WTC11 (cell line): Measurements from ENCODE around the gene ITGA8. TPM values are rescaled to one million over a fixed set of nuclear protein-coding genes. Genes with fewer than 3 reads are reported as not detected.

ENCODE experiments used
- ATAC-seq: fragments of 200-7000 bp; cut with Tn5 transposase; 2 replicates; pipeline ENCODE4 v1.10.0; 2021; ENCODE audit warnings: mild to moderate bottlenecking, moderate library complexity
- CTCF ChIA-PET: fragments of 300-600 bp; sonication (Branson Sonifier 250); formaldehyde crosslinking; loops from one replicate; lab custom pipeline; 2021; ENCODE audit warnings: antibody characterized with exemption; lab: Charles Lee
- POLR2A ChIA-PET: fragments of 350-600 bp; sonication (Branson Sonifier 250); formaldehyde crosslinking; loops from one replicate; lab custom pipeline; 2021; ENCODE audit warnings: antibody characterized with exemption; lab: Charles Lee
- DNase-seq: peaks from one replicate; pipeline ENCODE4 v3.0.0; 2021; ENCODE audit warnings: low spot score
- H3K27ac Mint-ChIP-seq: 2 replicates; pipeline ENCODE4 v1.8.0; 2021; ENCODE audit warnings: mixed read lengths
- H3K27me3 Mint-ChIP-seq: 2 replicates; pipeline ENCODE4 v1.8.0; 2021; ENCODE audit warnings: low read depth, mild to moderate bottlenecking, moderate library complexity, mixed read lengths
- H3K36me3 Mint-ChIP-seq: 2 replicates; pipeline ENCODE4 v1.8.0; 2021; ENCODE audit warnings: mixed read lengths
- H3K4me1 Mint-ChIP-seq: 2 replicates; pipeline ENCODE4 v1.8.0; 2022; ENCODE audit warnings: mixed read lengths
- H3K4me3 Mint-ChIP-seq: 2 replicates; pipeline ENCODE4 v1.8.0; 2021; ENCODE audit warnings: mild to moderate bottlenecking, moderate library complexity, mixed read lengths
- H3K9me3 Mint-ChIP-seq: 2 replicates; pipeline ENCODE4 v1.8.0; 2021; ENCODE audit warnings: mixed read lengths
- CBFB ChIP-seq: sonication (generic); formaldehyde crosslinking; IDR thresholded peaks from 2 replicates; pipeline ENCODE4 v1.8.1; 2022; ENCODE audit warnings: mild to moderate bottlenecking, low read depth, missing genetic modification reagents
- ESRRA ChIP-seq: sonication (generic); formaldehyde crosslinking; IDR thresholded peaks from 2 replicates; pipeline ENCODE4 v1.8.1; 2022; ENCODE audit warnings: mild to moderate bottlenecking, missing genetic modification reagents, borderline replicate concordance
- FOXJ3 ChIP-seq: sonication (generic); formaldehyde crosslinking; IDR thresholded peaks from 2 replicates; pipeline ENCODE4 v1.9.0; 2021; ENCODE audit warnings: missing genetic modification reagents, mild to moderate bottlenecking, borderline replicate concordance
- FOXP1 ChIP-seq: sonication (generic); formaldehyde crosslinking; IDR thresholded peaks from 2 replicates; pipeline ENCODE4 v1.8.0; 2022; ENCODE audit warnings: missing genetic modification reagents, mild to moderate bottlenecking, moderate library complexity, borderline replicate concordance
- IRF2 ChIP-seq: sonication (generic); formaldehyde crosslinking; IDR thresholded peaks from 2 replicates; pipeline ENCODE4 v1.8.0; 2022; ENCODE audit warnings: low read depth, missing genetic modification reagents, borderline replicate concordance
- NR3C1 ChIP-seq: sonication (generic); formaldehyde crosslinking; conservative IDR thresholded peaks from 2 replicates; pipeline ENCODE4 v1.8.1; 2023; ENCODE audit warnings: low read depth, mild to moderate bottlenecking, missing genetic modification reagents
- RELA ChIP-seq: sonication (generic); formaldehyde crosslinking; IDR thresholded peaks from 2 replicates; pipeline ENCODE4 v1.8.1; 2022; ENCODE audit warnings: missing genetic modification reagents, mild to moderate bottlenecking, borderline replicate concordance
- SMAD3 ChIP-seq: sonication (generic); formaldehyde crosslinking; IDR thresholded peaks from 2 replicates; pipeline ENCODE4 v1.8.0; 2022; ENCODE audit warnings: missing genetic modification reagents, mild to moderate bottlenecking, borderline replicate concordance
- SOX15 ChIP-seq: fragments of 250-450 bp; sonication (Bioruptor Pico); IDR thresholded peaks from 2 replicates; pipeline ENCODE4 v1.9.0; 2021; ENCODE audit warnings: mild to moderate bottlenecking
- total RNA-seq: library from RNA; stranded (reverse); gene quantifications from 3 replicates; pipeline ENCODE4 v1.2.3, GENCODE V29; 2021
- TF ChIP-seq, protein P1 (sequence below): sonication (generic); formaldehyde crosslinking; IDR thresholded peaks from 2 replicates; pipeline ENCODE4 v1.8.1; 2022; ENCODE audit warnings: mild to moderate bottlenecking, moderate library complexity, missing genetic modification reagents
- TF ChIP-seq, protein P2 (sequence below): sonication (generic); formaldehyde crosslinking; IDR thresholded peaks from 2 replicates; pipeline ENCODE4 v1.8.1; 2022; ENCODE audit warnings: mild to moderate bottlenecking, missing genetic modification reagents, moderate library complexity, borderline replicate concordance
- TF ChIP-seq, protein P3 (sequence below): sonication (generic); formaldehyde crosslinking; IDR thresholded peaks from 2 replicates; pipeline ENCODE4 v1.8.1; 2022; ENCODE audit warnings: missing genetic modification reagents, borderline replicate concordance
- TF ChIP-seq, protein P4 (sequence below): sonication (generic); formaldehyde crosslinking; IDR thresholded peaks from 2 replicates; pipeline ENCODE4 v1.8.1; 2023; ENCODE audit warnings: mild to moderate bottlenecking, moderate library complexity, missing genetic modification reagents
- TF ChIP-seq, protein P5 (sequence below): sonication (generic); formaldehyde crosslinking; conservative IDR thresholded peaks from 2 replicates; pipeline ENCODE4 v1.8.1; 2022; ENCODE audit warnings: mild to moderate bottlenecking, missing genetic modification reagents
- TF ChIP-seq, protein P6 (sequence below): sonication (generic); formaldehyde crosslinking; IDR thresholded peaks from 2 replicates; pipeline ENCODE4 v1.8.0; 2023; ENCODE audit warnings: missing genetic modification reagents

Gene ITGA8
- total RNA-seq, 1 experiment from 2014 or later: not detected

DNA sequence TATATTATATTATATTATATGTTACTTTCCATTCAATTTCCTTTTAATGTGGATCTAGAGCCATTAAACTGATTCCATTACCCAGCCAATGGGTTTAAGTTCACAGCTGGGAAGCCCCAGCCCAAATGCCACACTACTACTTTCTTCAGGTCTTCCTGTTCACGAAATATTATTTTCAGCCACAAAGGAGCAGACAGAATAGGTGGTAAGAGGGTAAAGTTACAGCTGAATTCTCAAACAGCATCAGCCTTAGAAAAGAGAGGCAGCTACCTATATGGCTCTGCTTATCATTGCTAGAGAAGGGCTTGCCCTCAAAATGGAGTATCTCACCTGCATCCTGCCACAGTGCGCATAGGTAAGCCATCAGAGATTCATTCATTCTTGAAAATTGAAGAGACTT lies 128.3 kb downstream of the ITGA8 start:
- Mint-ChIP-seq H3K27me3 (no peaks in the 10 kb centered on the region), H3K27ac (no peak overlapping the region), H3K4me3 (no peak overlapping the region), H3K36me3 (peaks cover 6% of the 10 kb centered on the region), H3K4me1 (peaks cover 5% of the 10 kb centered on the region), H3K9me3 (peaks cover 16% of the 10 kb centered on the region)
- no peak for ATAC-seq
- DNase-seq: no peak
- TF ChIP-seq, protein P1, sequence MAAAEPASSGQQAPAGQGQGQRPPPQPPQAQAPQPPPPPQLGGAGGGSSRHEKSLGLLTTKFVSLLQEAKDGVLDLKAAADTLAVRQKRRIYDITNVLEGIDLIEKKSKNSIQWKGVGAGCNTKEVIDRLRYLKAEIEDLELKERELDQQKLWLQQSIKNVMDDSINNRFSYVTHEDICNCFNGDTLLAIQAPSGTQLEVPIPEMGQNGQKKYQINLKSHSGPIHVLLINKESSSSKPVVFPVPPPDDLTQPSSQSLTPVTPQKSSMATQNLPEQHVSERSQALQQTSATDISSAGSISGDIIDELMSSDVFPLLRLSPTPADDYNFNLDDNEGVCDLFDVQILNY (CRISPR knock-in tag): no peak
- TF ChIP-seq, protein P2, sequence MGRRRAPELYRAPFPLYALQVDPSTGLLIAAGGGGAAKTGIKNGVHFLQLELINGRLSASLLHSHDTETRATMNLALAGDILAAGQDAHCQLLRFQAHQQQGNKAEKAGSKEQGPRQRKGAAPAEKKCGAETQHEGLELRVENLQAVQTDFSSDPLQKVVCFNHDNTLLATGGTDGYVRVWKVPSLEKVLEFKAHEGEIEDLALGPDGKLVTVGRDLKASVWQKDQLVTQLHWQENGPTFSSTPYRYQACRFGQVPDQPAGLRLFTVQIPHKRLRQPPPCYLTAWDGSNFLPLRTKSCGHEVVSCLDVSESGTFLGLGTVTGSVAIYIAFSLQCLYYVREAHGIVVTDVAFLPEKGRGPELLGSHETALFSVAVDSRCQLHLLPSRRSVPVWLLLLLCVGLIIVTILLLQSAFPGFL (CRISPR knock-in tag): no peak
- TF ChIP-seq, protein P3, sequence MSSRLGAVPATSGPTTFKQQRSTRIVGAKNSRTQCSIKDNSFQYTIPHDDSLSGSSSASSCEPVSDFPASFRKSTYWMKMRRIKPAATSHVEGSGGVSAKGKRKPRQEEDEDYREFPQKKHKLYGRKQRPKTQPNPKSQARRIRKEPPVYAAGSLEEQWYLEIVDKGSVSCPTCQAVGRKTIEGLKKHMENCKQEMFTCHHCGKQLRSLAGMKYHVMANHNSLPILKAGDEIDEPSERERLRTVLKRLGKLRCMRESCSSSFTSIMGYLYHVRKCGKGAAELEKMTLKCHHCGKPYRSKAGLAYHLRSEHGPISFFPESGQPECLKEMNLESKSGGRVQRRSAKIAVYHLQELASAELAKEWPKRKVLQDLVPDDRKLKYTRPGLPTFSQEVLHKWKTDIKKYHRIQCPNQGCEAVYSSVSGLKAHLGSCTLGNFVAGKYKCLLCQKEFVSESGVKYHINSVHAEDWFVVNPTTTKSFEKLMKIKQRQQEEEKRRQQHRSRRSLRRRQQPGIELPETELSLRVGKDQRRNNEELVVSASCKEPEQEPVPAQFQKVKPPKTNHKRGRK: no peak
- TF ChIP-seq IRF2 (CRISPR knock-in tag) (no peak), RELA (no peak), ESRRA (CRISPR knock-in tag) (no peak), FOXJ3 (no peak), SMAD3 (CRISPR knock-in tag) (no peak), FOXP1 (CRISPR knock-in tag) (no peak), NR3C1 (CRISPR knock-in tag) (no peak)
- TF ChIP-seq, protein P4, sequence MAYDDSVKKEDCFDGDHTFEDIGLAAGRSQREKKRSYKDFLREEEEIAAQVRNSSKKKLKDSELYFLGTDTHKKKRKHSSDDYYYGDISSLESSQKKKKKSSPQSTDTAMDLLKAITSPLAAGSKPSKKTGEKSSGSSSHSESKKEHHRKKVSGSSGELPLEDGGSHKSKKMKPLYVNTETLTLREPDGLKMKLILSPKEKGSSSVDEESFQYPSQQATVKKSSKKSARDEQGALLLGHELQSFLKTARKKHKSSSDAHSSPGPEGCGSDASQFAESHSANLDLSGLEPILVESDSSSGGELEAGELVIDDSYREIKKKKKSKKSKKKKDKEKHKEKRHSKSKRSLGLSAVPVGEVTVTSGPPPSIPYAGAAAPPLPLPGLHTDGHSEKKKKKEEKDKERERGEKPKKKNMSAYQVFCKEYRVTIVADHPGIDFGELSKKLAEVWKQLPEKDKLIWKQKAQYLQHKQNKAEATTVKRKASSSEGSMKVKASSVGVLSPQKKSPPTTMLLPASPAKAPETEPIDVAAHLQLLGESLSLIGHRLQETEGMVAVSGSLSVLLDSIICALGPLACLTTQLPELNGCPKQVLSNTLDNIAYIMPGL: no peak
- TF ChIP-seq, protein P5, sequence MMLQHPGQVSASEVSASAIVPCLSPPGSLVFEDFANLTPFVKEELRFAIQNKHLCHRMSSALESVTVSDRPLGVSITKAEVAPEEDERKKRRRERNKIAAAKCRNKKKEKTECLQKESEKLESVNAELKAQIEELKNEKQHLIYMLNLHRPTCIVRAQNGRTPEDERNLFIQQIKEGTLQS: no peak
- CTCF ChIA-PET: interaction anchor here (1.1 kb wide), 1 partner anchor 128 kb away, joined by 4 read pairs; the partner anchor contains the start of gene ITGA8
- POLR2A ChIA-PET: no interaction called here

DNA sequence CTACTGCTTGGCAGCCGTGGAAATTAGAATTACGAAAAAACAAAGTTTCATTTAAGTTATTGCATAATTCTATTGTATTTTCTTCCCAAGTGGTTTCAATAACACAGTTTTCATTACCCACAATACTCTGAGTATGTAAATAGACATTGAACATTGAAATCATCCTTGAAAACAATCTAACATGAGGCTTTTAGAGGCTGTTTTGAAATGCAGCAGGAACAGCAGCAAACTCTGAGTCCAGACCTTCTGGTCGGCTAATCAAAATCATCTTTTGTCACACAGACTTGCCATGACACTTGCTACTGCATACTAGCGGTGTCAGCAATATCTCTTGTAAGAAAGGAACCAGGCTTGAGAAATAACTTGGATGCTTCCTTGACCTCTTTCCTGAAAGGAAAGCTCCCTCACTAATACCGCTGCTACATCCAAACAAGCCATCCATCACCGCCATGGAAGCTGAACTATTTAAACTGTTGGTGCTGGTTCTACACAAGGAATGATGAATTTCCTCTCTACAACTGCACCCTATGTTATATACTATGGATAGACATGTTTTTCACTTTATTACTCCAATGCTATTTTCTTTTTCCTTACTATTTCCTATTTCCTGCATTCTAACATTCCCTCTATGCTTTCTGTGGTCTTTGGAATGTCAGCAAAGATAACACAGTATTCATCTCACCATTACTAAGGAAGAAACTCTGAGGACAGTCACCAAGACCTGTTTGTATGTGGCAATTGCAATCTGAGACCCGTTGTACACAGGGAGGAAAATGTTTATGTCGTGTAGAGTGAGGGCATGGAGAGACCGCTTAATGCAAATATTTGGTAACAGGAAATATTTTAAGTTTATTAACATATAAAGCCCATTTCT lies 130.8 kb downstream of the ITGA8 start:
- Mint-ChIP-seq H3K4me3 (no peak overlapping the region), H3K36me3 (peaks cover 6% of the 10 kb centered on the region), H3K9me3 (peaks cover 16% of the 10 kb centered on the region)

DNA sequence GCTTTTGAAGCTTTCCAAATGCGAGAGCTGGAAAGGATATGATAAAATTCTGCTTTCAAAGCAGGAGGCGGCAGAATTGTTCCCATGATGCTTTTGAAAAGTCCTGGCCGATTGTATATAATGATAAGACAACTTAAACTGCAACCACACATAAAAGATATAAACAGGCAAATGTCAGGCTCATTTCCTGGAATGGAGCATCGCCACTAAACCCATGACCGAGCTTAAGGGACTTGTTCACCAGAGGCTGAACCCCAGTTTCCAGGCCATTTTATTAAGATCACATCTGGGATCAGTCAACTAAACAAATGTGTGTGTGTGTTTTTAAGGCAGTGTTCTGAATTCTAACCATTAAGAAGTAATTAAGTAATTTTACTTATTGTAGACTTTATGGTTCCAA lies 131.6 kb downstream of the ITGA8 start:
- Mint-ChIP-seq H3K9me3 (peaks cover 16% of the 10 kb centered on the region), H3K36me3 (peaks cover 6% of the 10 kb centered on the region), H3K4me1 (no peaks in the 10 kb centered on the region), H3K4me3 (no peak overlapping the region), H3K27ac (no peak overlapping the region), H3K27me3 (no peaks in the 10 kb centered on the region; the same call in 1 of the 2 replicates)
- no peak for DNase-seq
- no peak for ATAC-seq
- ChIA-PET POLR2A (no interaction called here), CTCF (no interaction called here)
- TF ChIP-seq CBFB (CRISPR knock-in tag) (no peak), SOX15 (CRISPR knock-in tag) (no peak)
- TF ChIP-seq, protein P6, sequence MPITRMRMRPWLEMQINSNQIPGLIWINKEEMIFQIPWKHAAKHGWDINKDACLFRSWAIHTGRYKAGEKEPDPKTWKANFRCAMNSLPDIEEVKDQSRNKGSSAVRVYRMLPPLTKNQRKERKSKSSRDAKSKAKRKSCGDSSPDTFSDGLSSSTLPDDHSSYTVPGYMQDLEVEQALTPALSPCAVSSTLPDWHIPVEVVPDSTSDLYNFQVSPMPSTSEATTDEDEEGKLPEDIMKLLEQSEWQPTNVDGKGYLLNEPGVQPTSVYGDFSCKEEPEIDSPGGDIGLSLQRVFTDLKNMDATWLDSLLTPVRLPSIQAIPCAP (CRISPR knock-in tag): no peak
- TF ChIP-seq, protein P3: no peak

More for the DNA sequence above, 130.8 kb downstream of the ITGA8 start:
- no peak overlapping the region for H3K27ac Mint-ChIP-seq
- CTCF ChIA-PET: no interaction called here
- no peak for ATAC-seq
- no peaks in the 10 kb centered on the region for H3K4me1 Mint-ChIP-seq
- TF ChIP-seq SOX15 (CRISPR knock-in tag): no peak
- POLR2A ChIA-PET: no interaction called here
- H3K27me3 Mint-ChIP-seq: no peaks in the 10 kb centered on the region
- DNase-seq: no peak
